Measurements from ENCODE around the gene SURF4.

SURF4 gene

GRCh38 chr9:133383438-133383837 is 7.6 kb upstream of the SURF4 start:
- H3K9me2 ChIP-seq (replicated peaks; ENCODE audit: insufficient read depth, low read length): no peaks in the 10 kb centered on the region
- H3K4me2 ChIP-seq (ENCODE audit: low read depth, low read length): no peak overlapping the region
- H3K4me1 ChIP-seq (ENCODE audit: low read length): no peaks in the 10 kb centered on the region
- no peaks in the 10 kb centered on the region for H3K36me3 ChIP-seq (replicated peaks; ENCODE audit: insufficient read depth, low read length)
- peaks cover 46% of the 10 kb centered on the region for H3K27me3 ChIP-seq (replicated peaks; ENCODE audit: insufficient read depth, low read length)
- H3F3A ChIP-seq (ENCODE audit: insufficient read depth, low read length): no peaks in the 10 kb centered on the region
- H3K27ac ChIP-seq (ENCODE audit: low read length): no peak overlapping the region
- H3K79me2 ChIP-seq (ENCODE audit: low read length): no peaks in the 10 kb centered on the region
- no peak for TF ChIP-seq EZH2 (optimal IDR thresholded peaks at IDR 0.05; ENCODE audit: low read depth, low read length)
- no peak for TF ChIP-seq CTCF (IDR thresholded peaks at IDR 0.05; ENCODE audit: low read length)
- TF ChIP-seq EZH2phosphoT487 (IDR thresholded peaks at IDR 0.05; ENCODE audit: low read length): no peak
- no peak overlapping the region for H3K4me3 ChIP-seq (ENCODE audit: low read length)
- no peaks in the 10 kb centered on the region for H3K9me3 ChIP-seq (replicated peaks; ENCODE audit: insufficient read depth, low read length)
- no peak overlapping the region for H2AFZ ChIP-seq (ENCODE audit: low read length)
- no peaks in the 10 kb centered on the region for H4K20me1 ChIP-seq (ENCODE audit: insufficient read depth, low read length)
- DNase-seq: no peak
- no peak overlapping the region for H3K9ac ChIP-seq (ENCODE audit: low read length)

GRCh38 chr9:133382507-133383141 is 6.8 kb upstream of the SURF4 start:
- no peak overlapping the region for H3K4me3 ChIP-seq (ENCODE audit: low read length)
- no peaks in the 10 kb centered on the region for H3K9me2 ChIP-seq (replicated peaks; ENCODE audit: insufficient read depth, low read length)
- H3F3A ChIP-seq (ENCODE audit: insufficient read depth, low read length): no peaks in the 10 kb centered on the region
- H3K4me1 ChIP-seq (ENCODE audit: low read length): no peaks in the 10 kb centered on the region
- H4K20me1 ChIP-seq (ENCODE audit: insufficient read depth, low read length): no peaks in the 10 kb centered on the region
- H3K36me3 ChIP-seq (replicated peaks; ENCODE audit: insufficient read depth, low read length): no peaks in the 10 kb centered on the region
- no peaks in the 10 kb centered on the region for H3K79me2 ChIP-seq (ENCODE audit: low read length)
- no peak for DNase-seq
- H3K27ac ChIP-seq (ENCODE audit: low read length): no peak overlapping the region
- no peak for TF ChIP-seq EZH2 (optimal IDR thresholded peaks at IDR 0.05; ENCODE audit: low read depth, low read length)
- no peak for TF ChIP-seq CTCF (IDR thresholded peaks at IDR 0.05; ENCODE audit: low read length)
- no peak for TF ChIP-seq EZH2phosphoT487 (IDR thresholded peaks at IDR 0.05; ENCODE audit: low read length)
- H3K4me2 ChIP-seq (ENCODE audit: low read depth, low read length): no peak overlapping the region
- peaks cover 46% of the 10 kb centered on the region for H3K27me3 ChIP-seq (replicated peaks; ENCODE audit: insufficient read depth, low read length)
- H2AFZ ChIP-seq (ENCODE audit: low read length): no peak overlapping the region
- H3K9me3 ChIP-seq (replicated peaks; ENCODE audit: insufficient read depth, low read length): no peaks in the 10 kb centered on the region
- H3K9ac ChIP-seq (ENCODE audit: low read length): no peak overlapping the region

- H3K79me2 ChIP-seq (ENCODE audit: low read length): no peaks in the 10 kb centered on the region
- no peak overlapping the region for H3K27ac ChIP-seq (ENCODE audit: low read length)
- no peaks in the 10 kb centered on the region for H3K9me3 ChIP-seq (replicated peaks; ENCODE audit: insufficient read depth, low read length)
- no peak overlapping the region for H2AFZ ChIP-seq (ENCODE audit: low read length)
- no peak for DNase-seq
- H3K27me3 ChIP-seq (replicated peaks; ENCODE audit: insufficient read depth, low read length): peaks cover 42% of the 10 kb centered on the region
- H3K9ac ChIP-seq (ENCODE audit: low read length): no peak overlapping the region
- H3F3A ChIP-seq (ENCODE audit: insufficient read depth, low read length): no peaks in the 10 kb centered on the region
- H3K4me1 ChIP-seq (ENCODE audit: low read length): no peaks in the 10 kb centered on the region
- H3K4me3 ChIP-seq (ENCODE audit: low read length): no peak overlapping the region
- TF ChIP-seq CTCF (IDR thresholded peaks at IDR 0.05; ENCODE audit: low read length) (no peak), EZH2 (optimal IDR thresholded peaks at IDR 0.05; ENCODE audit: low read depth, low read length) (no peak), EZH2phosphoT487 (IDR thresholded peaks at IDR 0.05; ENCODE audit: low read length) (no peak)
- no peaks in the 10 kb centered on the region for H3K36me3 ChIP-seq (replicated peaks; ENCODE audit: insufficient read depth, low read length)
- H3K9me2 ChIP-seq (replicated peaks; ENCODE audit: insufficient read depth, low read length): no peaks in the 10 kb centered on the region
- H4K20me1 ChIP-seq (ENCODE audit: insufficient read depth, low read length): no peaks in the 10 kb centered on the region
- no peak overlapping the region for H3K4me2 ChIP-seq (ENCODE audit: low read depth, low read length)
These were observed 4.9 kb upstream of the SURF4 start for GRCh38 chr9:133380734-133381133.

Data from MM.1S (cell line).